Stomach smooth muscle (tissue), 2 donors: ENCODE measurements around the gene ALDOA.
A peak's percentile ranks its signal among the peaks of the same experiment; 100 is the strongest.

Experiments
- H3K27ac ChIP-seq: one replicate; pipeline ENCODE4 v1.7.0; 2013; ENCODE audit warnings: mild to moderate bottlenecking, low read length, inconsistent platforms
- H3K27me3 ChIP-seq, 2 donors: one replicate each; pipeline ENCODE4 v1.7.0; 2013; ENCODE audit warnings: low read length in 2 of 2; ENCODE audit not compliant: insufficient read depth in 2 of 2, control insufficient read depth in 1 of 2
- H3K36me3 ChIP-seq, 2 donors: one replicate each; pipeline ENCODE4 v1.7.0; 2013; ENCODE audit warnings: low read length in 2 of 2; ENCODE audit not compliant: control insufficient read depth in 2 of 2, insufficient read depth in 2 of 2
- H3K4me1 ChIP-seq: one replicate; pipeline ENCODE4 v1.7.0; 2013; ENCODE audit warnings: low read length; ENCODE audit not compliant: control insufficient read depth, insufficient read depth
- H3K4me3 ChIP-seq, 2 donors: one replicate each; pipeline ENCODE4 v1.7.0; 2013; ENCODE audit warnings: low read length in 2 of 2
- H3K9ac ChIP-seq, 2 donors: one replicate each; pipeline ENCODE4 v1.7.0; 2013; ENCODE audit warnings: low read length in 2 of 2, mild to moderate bottlenecking in 1 of 2
- H3K9me3 ChIP-seq, 2 donors: one replicate each; pipeline ENCODE4 v1.7.0; 2013; ENCODE audit warnings: low read length in 2 of 2; ENCODE audit not compliant: control insufficient read depth in 2 of 2
- donor health status: healthy.
- donor health status: Pancreatic carcinoma.

ALDOA gene

DNA sequence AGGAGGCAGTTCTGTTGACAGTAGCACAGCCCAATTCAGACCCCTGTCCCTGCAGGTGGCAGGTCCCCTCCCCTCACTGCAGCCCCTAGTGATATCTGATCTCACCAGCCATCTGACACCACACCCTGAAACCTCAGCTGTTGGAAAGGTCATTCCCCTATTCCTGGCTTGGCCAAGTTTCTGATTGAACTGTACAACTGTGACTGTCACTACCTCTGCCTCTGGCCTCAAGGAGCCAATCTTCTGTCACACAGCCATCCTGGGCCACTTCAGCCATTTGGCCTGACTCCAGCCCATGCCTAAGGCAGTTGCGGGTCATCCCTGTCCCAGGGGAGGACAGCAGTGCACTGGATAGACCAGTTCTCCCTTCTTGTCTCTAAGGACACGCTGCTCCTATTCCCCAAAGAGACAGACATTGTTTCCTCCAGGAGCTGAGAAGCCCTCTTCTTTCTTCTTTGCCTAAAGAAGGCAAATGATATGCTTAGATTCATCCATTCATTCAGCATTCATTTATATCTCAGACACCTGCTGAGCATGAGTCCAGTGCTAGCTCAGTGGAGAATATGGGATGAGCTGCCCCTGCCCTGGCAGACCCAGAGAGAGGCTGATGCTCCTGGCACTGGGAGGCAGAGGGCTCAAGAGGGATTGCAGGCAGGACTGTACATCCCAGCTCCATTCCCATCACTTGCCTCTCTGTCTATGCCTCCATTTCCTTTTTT is 4.6 kb upstream of the ALDOA start:
- H3K27me3 ChIP-seq: no peaks in the 10 kb centered on the region
- peaks cover 35% of the 10 kb centered on the region for H3K4me1 ChIP-seq
- H3K36me3 ChIP-seq: no peaks in the 10 kb centered on the region
- H3K9ac ChIP-seq: peak overlapping the region in 1 of 2 donors; percentile 47
- H3K27ac ChIP-seq: no peak overlapping the region
- no peak overlapping the region for H3K4me3 ChIP-seq
- H3K9me3 ChIP-seq: no peaks in the 10 kb centered on the region

DNA sequence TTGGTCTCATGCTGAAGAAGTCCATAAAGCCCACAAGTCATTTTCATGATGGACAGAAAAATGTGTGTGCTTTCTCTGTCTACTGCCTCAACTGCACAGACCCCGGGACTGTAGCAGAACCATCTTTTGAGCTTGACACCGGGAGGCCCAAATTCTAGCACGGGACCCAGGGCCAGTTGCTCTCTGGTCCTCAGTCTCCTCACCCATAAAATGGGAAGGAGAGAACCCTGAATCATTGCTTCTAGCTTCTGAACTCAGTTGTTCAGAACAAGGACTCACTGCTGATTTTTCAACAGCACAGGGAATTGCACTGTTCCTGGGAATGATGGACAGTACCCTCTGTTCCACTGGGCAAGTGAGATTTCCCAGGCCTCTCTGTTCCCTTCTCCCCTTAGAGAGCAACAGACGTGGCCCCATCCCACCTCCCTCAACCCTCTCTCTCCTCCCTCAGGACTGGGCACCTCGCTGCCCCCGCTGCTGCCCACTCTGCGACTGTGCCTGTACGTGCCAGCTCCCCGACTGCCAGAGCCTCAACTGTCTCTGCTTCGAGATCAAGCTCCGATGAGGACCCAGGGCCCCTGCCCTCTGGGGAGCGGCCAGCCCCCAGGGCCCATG is 2.2 kb upstream of the ALDOA start:
- Histone ChIP-seq H3K4me3 (peak overlapping the region; percentile 86 to 97), H3K4me1 (peaks cover 56% of the 10 kb centered on the region), H3K27me3 (no peaks in the 10 kb centered on the region), H3K27ac (peak overlapping the region; percentile 99), H3K9ac (peak overlapping the region; percentile 94 to 98), H3K9me3 (no peaks in the 10 kb centered on the region), H3K36me3 (peaks cover 10 to 13% of the 10 kb centered on the region in 2 donors)

DNA sequence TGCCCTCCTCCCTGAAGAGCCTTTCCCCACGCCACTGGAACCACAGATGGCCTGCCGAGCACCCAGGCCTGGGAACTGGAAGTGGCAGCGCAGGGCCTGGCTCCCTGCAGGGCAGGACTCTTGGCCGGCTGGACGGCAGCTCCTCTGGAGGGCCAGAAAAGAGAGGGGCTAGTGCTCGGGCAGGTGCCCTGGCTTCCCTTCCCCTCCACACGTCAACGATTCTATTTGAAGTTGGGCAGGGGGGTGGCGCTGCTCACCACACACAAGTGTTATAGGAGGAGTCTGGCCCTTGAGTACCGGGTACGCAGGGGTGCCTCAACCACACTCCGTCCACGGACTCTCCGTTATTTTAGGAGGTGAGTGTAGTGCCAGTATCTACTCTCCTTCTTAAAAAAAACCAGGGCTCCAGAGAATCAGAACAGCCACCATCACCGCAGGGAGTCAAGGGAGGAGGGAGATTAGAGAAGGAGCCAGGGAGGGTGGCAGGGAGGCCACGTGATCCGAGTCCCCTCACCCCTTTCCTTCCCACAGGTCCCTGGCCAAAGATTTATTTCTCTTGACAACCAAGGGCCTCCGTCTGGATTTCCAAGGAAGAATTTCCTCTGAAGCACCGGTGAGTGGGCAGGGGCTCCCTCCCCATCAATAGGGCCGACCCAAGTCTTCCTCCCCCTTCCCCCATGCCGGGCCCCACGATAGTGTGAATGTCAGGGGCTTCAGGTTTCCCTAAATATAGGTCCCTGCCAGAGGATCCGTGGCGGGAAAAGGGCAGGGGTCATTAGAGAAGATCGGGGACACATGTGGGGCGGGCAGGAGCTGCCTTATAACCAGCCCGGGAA is 1.4 kb upstream of the ALDOA start:
- Histone ChIP-seq H3K27ac (peak overlapping the region; percentile 99), H3K27me3 (no peaks in the 10 kb centered on the region), H3K9ac (peak overlapping the region; percentile 94 to 98), H3K4me3 (peak overlapping the region; percentile 86 to 97), H3K9me3 (no peaks in the 10 kb centered on the region), H3K36me3 (peaks cover 17 to 20% of the 10 kb centered on the region in 2 donors), H3K4me1 (peaks cover 63% of the 10 kb centered on the region)

DNA sequence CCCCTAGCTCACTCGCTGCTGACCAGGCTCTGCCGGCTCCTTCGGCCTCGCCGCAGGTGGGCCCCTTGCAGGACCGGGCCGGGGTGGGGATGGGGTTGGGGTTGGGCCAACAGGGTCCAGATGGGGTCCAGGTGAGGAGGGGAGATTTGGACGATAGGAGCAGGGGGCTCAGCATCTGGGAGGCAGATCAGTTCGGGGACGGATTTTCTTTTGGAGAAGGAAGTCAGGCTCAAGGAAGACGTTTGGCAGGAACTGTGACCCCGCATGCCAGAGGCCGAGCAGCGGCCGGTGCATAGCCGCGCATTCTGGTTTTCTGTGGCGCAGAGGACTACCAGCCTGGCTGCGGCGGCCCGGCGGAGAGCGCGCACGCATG is 845 bp upstream of the ALDOA start:
- Histone ChIP-seq H3K36me3 (peaks cover 24 to 26% of the 10 kb centered on the region in 2 donors), H3K4me3 (peak overlapping the region; percentile 86 to 97), H3K27ac (peak overlapping the region; percentile 99), H3K4me1 (peaks cover 69% of the 10 kb centered on the region), H3K27me3 (no peaks in the 10 kb centered on the region), H3K9ac (peak overlapping the region; percentile 94 to 98), H3K9me3 (no peaks in the 10 kb centered on the region)

DNA sequence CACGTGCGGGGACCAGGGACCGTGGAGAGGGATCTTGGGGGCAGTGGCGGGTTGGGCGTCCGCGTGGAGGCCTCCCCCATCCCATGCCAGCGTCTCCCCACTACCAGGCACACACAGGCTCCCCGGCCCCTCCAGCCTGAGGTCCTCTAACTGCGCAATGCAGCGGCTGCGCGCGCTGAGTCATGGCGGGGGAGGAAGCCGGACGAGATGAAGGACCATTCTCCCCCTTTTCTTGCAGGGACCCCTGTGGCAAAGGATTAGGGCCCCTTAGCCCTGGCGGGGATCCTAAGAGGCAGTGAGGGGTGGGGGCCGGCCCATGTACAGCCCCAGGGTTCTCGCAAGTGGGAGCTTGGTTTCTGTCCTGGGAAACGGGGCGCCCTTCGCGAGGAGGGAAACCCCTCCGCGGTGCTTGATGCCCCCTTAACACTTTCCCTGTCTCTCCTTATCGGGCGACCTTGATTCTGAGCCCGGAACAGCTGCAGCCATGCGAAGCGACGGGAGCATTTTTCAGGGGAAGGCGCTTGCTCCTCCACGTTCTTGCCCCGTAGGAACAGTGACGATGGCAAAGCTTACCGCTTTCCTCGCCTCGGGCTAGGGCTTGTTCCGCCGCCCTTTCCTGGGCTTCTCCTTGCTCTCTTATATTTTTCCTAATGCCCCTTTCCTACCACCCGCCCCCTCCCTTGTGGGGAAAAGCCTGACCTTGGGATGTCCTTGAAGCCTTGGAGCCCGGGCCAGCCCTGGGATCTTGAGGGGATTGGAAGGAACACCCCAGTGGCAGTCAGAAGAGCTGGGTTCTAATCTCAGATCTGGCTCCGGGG is 592 bp downstream of the ALDOA start:
- Histone ChIP-seq H3K4me1 (peaks cover 68% of the 10 kb centered on the region), H3K9ac (peak overlapping the region; percentile 90 to 94), H3K4me3 (peak overlapping the region; percentile 77 to 97), H3K9me3 (no peaks in the 10 kb centered on the region), H3K36me3 (peaks cover 31 to 38% of the 10 kb centered on the region in 2 donors), H3K27ac (peak overlapping the region; percentile 99), H3K27me3 (no peaks in the 10 kb centered on the region)

DNA sequence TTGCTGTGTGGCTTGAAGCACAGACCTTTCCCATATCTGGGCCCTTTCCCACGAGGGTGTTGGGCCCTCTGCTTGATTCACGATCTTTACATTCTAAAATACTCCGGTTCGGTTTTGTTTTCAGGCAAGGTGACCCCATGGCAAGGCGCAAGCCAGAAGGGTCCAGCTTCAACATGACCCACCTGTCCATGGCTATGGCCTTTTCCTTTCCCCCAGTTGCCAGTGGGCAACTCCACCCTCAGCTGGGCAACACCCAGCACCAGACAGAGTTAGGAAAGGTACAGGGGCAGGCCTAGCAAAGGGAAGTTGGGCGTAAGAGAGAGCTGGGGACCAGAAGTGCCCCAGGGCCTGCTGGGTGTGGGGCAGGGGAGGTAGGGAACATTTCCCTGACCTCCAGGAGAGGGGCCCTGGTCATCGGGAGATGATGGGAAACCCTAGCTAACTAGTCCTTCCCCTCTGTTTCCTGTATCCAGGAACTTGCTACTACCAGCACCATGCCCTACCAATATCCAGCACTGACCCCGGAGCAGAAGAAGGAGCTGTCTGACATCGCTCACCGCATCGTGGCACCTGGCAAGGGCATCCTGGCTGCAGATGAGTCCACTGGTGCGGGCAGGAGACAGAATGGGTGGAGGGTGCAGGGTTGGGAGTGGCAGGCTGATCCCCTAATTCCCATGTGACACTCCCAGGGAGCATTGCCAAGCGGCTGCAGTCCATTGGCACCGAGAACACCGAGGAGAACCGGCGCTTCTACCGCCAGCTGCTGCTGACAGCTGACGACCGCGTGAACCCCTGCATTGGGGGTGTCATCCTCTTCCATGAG is 1.4 kb downstream of the ALDOA start:
- H3K4me3 ChIP-seq: peak overlapping the region; percentile 77 to 97
- peaks cover 35 to 42% of the 10 kb centered on the region in 2 donors for H3K36me3 ChIP-seq
- H3K4me1 ChIP-seq: peaks cover 68% of the 10 kb centered on the region
- H3K27ac ChIP-seq: peak overlapping the region; percentile 99
- no peaks in the 10 kb centered on the region for H3K9me3 ChIP-seq
- peak overlapping the region; percentile 90 to 94 for H3K9ac ChIP-seq
- H3K27me3 ChIP-seq: no peaks in the 10 kb centered on the region

DNA sequence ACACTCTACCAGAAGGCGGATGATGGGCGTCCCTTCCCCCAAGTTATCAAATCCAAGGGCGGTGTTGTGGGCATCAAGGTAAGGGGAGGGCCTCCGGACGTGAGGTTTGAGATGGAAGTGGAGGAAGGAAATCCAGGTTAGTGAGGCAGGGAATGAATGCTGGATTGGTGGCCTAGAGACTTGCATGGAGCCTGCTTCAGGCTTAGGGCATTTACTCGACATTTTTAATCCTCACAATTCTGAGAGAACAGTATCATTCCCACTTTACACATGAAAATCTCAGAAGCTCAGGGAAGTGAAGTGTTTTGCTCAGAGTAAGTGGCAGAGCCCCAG is 2.0 kb downstream of the ALDOA start:
- H3K4me3 ChIP-seq: peak overlapping the region; percentile 77 to 97
- peak overlapping the region; percentile 90 to 94 for H3K9ac ChIP-seq
- H3K4me1 ChIP-seq: peaks cover 68% of the 10 kb centered on the region
- H3K27ac ChIP-seq: peak overlapping the region; percentile 99
- H3K36me3 ChIP-seq: peaks cover 39 to 44% of the 10 kb centered on the region in 2 donors
- H3K9me3 ChIP-seq: no peaks in the 10 kb centered on the region
- H3K27me3 ChIP-seq: no peaks in the 10 kb centered on the region

DNA sequence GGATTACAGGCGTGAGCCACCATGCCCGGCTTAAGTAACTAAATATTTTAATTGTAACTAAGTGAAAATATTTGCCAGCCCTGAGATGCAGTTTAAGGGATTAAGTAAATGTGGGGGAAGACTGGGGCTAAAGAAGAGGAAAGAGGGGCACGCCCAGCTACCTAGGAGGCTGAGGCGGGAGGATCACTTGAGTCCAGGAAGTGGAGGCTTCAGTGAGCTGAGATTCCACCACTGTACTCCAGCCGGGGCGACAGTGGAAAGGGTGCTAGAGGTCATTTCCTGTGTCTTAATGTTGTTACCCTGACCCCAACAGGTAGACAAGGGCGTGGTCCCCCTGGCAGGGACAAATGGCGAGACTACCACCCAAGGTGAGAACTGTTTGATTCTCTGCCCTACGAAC is 2.8 kb downstream of the ALDOA start:
- Histone ChIP-seq H3K4me1 (peaks cover 65% of the 10 kb centered on the region), H3K36me3 (peaks cover 39 to 44% of the 10 kb centered on the region in 2 donors), H3K27ac (peak overlapping the region; percentile 67), H3K9me3 (no peaks in the 10 kb centered on the region), H3K27me3 (no peaks in the 10 kb centered on the region), H3K4me3 (peak overlapping the region in 1 of 2 donors; percentile 58), H3K9ac (peak overlapping the region; percentile 31 to 36)

DNA sequence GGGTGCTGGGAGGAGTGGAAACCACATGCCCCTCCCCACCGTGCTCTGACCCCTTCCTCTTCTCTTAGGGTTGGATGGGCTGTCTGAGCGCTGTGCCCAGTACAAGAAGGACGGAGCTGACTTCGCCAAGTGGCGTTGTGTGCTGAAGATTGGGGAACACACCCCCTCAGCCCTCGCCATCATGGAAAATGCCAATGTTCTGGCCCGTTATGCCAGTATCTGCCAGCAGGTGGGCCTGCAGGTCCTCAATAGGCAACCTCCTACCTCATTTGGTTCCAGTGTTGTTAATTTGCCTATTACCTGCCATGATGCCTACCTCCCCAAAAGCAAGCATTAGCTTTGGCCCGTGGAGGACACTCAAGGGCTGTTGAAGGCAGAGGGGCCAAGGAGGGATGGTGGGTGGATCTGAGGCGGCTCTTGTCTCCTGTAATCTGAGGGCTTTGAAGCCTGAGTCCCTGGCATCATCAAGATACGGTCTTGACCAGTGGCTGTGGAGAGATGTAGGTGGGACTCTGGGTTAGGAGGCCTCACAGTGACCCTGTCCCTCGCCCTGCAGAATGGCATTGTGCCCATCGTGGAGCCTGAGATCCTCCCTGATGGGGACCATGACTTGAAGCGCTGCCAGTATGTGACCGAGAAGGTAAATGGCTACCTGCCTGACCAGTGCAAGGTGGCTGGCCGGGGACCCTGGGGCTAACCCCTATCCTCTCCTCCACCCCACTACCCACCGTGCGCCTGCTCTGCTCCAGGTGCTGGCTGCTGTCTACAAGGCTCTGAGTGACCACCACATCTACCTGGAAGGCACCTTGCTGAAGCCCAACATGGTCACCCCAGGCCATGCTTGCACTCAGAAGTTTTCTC is 3.4 kb downstream of the ALDOA start:
- peaks cover 59% of the 10 kb centered on the region for H3K4me1 ChIP-seq
- H3K4me3 ChIP-seq: peak overlapping the region in 1 of 2 donors; percentile 63
- H3K36me3 ChIP-seq: peaks cover 39 to 44% of the 10 kb centered on the region in 2 donors
- peak overlapping the region; percentile 13 to 36 for H3K9ac ChIP-seq
- no peaks in the 10 kb centered on the region for H3K27me3 ChIP-seq
- no peaks in the 10 kb centered on the region for H3K9me3 ChIP-seq
- peak overlapping the region; percentile 67 for H3K27ac ChIP-seq
